Stimulated activated CD4-positive, alpha-beta T cell treated with anti-CD3 and anti-CD28 coated beads, TNF-alpha, amount 100 ng/mL, for 4 hours (primary cell): ENCODE data around the gene IRGM.

Experiments
- DNase-seq, 3 experiments: peaks; one replicate each; pipeline ENCODE4 v3.0.0-alpha.2; 2020; ENCODE audit warnings: low read depth in 3 of 3

Gene IRGM

DNA sequence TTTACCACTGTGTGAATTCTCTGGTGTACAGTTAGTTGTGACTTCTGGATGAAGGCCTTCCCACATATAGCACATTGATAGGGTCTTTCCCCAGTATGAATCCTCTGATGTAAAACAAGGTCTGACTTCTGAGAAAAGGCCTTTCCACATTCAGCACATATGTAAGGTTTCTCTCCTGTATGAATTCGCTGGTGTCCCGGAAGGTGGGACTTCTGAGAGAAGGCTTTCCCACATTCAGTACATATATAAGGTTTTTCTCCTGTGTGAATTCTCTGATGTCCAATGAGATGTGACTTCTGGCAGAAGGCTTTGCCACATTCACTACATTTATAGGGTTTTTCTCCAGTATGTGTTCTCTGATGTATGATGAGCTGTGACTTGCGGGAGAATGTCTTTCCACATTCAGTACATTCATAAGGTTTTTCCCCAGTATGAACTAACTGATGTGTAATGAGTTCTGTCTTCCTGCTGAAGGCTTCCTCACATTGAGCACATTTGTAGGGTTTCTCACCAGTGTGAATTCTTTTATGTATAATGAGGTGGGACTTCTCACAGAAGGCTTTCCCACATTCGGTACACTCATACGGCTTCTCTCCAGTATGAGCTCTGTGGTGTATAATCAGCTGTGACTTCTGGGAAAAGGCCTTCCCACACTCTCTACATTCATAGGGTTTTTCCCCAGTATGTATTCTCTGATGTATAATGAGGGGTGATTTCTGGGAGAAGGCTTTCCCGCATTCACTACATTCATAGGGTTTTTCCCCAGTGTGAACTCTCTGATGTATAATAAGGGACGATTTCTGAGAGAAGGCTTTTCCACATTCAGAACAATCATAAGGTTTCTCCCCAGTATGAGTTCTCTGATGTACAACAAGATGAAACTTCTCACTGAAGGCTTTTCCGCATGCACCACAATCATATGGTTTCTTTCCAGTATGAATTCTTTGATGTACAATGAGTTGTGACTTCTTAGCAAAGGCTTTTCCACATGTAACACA lies 49.4 kb downstream of the IRGM start:
- DNase-seq, result no peak
